Subcutaneous abdominal adipose tissue (tissue), 5 donors: ENCODE measurements around the gene UGT2B10.
"Not testable (repeated sequence)": the region's sequence is repeated elsewhere in the genome, so short reads cannot be mapped to it uniquely, and the experiment has no call there.

Source experiments
- H3K27ac ChIP-seq: one replicate; pipeline ENCODE4 v1.7.0; 2013; ENCODE audit warnings: low read depth, mild to moderate bottlenecking, inconsistent platforms, low read length, moderate library complexity
- H3K27me3 ChIP-seq, 5 donors: one replicate each; pipeline ENCODE4 v1.7.0; 2013; ENCODE audit warnings: low read length in 5 of 5, inconsistent platforms in 1 of 5; ENCODE audit not compliant: control insufficient read depth in 5 of 5, insufficient read depth in 4 of 5
- H3K36me3 ChIP-seq, 5 donors: one replicate each; pipeline ENCODE4 v1.7.0; 2013; ENCODE audit warnings: low read length in 5 of 5; ENCODE audit not compliant: control insufficient read depth in 5 of 5, insufficient read depth in 5 of 5
- H3K4me1 ChIP-seq, 5 donors: one replicate each; pipeline ENCODE4 v1.7.0; 2013; ENCODE audit warnings: low read length in 5 of 5, mild to moderate bottlenecking in 3 of 5, moderate library complexity in 1 of 5; ENCODE audit not compliant: control insufficient read depth in 5 of 5, insufficient read depth in 5 of 5
- H3K4me3 ChIP-seq, 5 donors: one replicate each; pipeline ENCODE4 v1.7.0; 2013; ENCODE audit warnings: low read length in 5 of 5, low read depth in 1 of 5
- H3K9ac ChIP-seq, 5 donors: one replicate each; pipeline ENCODE4 v1.7.0; 2013; ENCODE audit warnings: low read length in 5 of 5, mild to moderate bottlenecking in 4 of 5, moderate library complexity in 3 of 5
- H3K9me3 ChIP-seq, 5 donors: one replicate each; pipeline ENCODE4 v1.7.0; 2013; ENCODE audit warnings: low read length in 5 of 5; ENCODE audit not compliant: control insufficient read depth in 5 of 5
- donor health status: healthy.
- donor health status: healthy.
- donor health status: healthy.
- donor health status: healthy.
- donor health status: healthy.

Gene UGT2B10

DNA sequence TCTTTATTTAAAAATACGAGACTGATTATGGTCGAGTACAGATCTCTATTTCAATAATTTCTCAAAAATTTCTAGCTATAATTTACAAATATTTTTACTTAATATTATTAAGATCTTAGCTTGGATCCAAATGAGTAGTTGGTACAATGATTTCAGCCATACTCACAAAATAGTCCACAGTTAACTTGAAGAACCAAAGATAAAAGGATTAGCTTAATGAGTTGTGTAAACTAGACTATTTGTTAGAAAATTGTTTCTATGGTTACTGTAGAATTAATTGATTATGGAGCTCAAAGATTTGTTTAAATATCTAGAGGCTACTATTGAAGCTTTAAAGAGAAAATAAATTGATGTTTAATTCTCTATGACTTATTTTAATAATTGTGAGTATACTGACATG is 1.6 kb downstream of the UGT2B10 start:
- Histone ChIP-seq H3K4me3 (no peak overlapping the region), H3K9ac (no peak overlapping the region), H3K27ac (no peak overlapping the region), H3K4me1 (no peaks in the 10 kb centered on the region), H3K27me3 (no peaks in the 10 kb centered on the region), H3K36me3 (no peaks in the 10 kb centered on the region), H3K9me3 (no peaks in the 10 kb centered on the region)

DNA sequence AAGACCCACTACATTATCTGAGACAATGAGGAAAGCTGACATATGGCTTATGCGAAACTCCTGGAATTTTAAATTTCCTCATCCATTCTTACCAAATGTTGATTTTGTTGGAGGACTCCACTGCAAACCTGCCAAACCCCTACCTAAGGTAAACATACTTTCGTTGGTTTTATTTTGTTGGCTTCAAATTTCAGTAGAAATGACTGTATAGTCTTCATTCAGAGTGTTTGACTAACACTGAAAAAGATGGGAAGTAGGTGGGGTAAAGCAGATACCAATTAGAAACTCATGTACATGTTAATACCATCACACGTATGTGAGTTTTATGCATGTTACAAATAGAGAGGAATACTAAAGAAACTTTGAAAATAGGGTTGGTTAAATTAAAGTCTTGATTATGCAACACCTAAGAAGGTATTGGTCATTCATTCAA is 2.3 kb downstream of the UGT2B10 start:
- not testable (repeated sequence) for H3K27ac ChIP-seq, H3K9me3 ChIP-seq, H3K9ac ChIP-seq

DNA sequence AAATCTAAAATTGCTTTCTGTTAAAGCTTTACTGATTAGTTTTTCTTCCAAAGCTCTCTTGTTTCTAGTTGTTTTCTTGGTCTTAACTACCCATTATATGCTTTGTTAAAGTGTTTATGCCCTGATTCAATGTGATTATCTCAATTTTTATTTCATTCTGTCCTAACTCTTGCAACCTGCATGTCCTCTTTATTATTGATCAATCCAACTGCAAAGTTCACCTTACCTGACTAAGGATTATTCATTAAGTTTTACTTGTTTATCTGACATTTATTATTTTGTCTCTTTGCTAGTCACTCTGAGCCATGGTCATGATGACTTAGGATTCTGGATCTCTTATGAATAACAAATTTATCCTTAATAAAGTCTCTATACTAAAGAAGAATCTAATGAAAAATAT is 15.8 kb downstream of the UGT2B10 start:
- Histone ChIP-seq H3K4me1 (no peaks in the 10 kb centered on the region), H3K9me3 (no peaks in the 10 kb centered on the region), H3K4me3 (no peak overlapping the region), H3K27ac (no peak overlapping the region), H3K9ac (no peak overlapping the region), H3K27me3 (no peaks in the 10 kb centered on the region), H3K36me3 (no peaks in the 10 kb centered on the region)

More for the DNA sequence above, 2.3 kb downstream of the UGT2B10 start:
- H3K27me3 ChIP-seq, H3K4me3 ChIP-seq, H3K36me3 ChIP-seq, H3K4me1 ChIP-seq: not testable (repeated sequence)

DNA sequence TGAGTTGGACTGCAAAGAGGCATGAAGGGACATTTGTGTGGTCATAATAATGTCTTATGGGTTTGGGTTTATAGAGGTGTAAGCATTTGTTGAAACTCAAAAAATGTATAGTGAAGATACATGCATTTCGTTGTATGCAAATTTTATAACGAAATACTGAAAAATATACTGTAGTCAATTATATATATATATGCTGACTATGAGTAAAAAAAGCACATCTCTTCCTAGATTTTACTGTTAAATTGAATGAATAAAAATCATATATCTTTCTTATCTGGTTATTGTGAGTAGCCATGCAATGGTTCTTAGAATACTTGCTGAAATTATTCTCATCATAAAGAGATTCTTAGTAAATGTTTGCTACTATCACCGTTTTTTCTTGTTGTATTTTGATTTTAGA is 34.5 kb downstream of the UGT2B10 start:
- Histone ChIP-seq H3K9me3 (peaks cover 0 to 5% (median 0%) of the 10 kb centered on the region in 5 donors), H3K36me3 (no peaks in the 10 kb centered on the region), H3K4me3 (no peak overlapping the region), H3K27me3 (no peaks in the 10 kb centered on the region), H3K9ac (no peak overlapping the region), H3K27ac (no peak overlapping the region), H3K4me1 (no peaks in the 10 kb centered on the region)

DNA sequence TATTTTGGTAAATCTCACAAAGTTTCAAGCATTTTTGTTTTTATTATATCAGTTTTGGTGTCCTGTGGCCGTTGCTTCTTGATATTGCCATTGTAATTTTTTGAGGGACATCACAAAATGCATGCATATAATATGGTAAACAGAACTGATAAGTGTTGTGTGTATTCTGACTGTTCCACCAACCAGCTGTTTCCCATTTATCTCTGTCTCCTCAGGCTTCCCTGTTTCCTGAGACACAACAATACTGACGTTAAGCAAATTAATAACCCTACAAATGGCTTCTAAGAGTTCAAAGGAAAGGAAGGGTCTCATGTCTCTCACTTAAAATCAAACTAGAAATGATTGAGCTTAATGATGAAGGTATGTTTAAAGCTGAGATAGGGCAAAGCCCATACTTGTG is 40.0 kb downstream of the UGT2B10 start:
- Histone ChIP-seq H3K4me1 (no peaks in the 10 kb centered on the region), H3K27ac (no peak overlapping the region), H3K4me3 (no peak overlapping the region), H3K9me3 (peaks cover 0 to 9% (median 6%) of the 10 kb centered on the region in 5 donors), H3K36me3 (no peaks in the 10 kb centered on the region), H3K9ac (no peak overlapping the region), H3K27me3 (no peaks in the 10 kb centered on the region)

DNA sequence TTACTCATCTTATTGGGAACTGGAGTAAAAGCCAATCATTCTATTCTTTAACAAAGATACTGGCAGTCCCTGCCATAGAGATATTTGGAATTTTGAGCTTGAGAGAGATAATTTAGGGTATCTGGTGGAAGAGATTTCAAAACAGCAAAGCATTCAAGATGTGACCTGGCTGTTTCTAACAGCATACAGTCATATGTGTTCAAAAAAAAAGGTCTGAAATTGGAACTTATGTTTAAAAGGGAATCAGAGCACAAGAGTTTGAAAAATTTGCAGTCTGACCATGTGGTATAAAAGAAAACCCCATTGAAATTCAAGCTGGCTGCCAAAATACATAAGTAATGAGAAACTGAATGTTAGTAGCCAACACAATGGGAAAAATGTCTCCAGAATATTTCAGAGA is 42.2 kb downstream of the UGT2B10 start:
- Histone ChIP-seq H3K27me3 (no peaks in the 10 kb centered on the region), H3K4me1 (no peaks in the 10 kb centered on the region), H3K9ac (no peak overlapping the region), H3K4me3 (no peak overlapping the region), H3K9me3 (peaks cover 0 to 9% (median 6%) of the 10 kb centered on the region in 5 donors), H3K36me3 (no peaks in the 10 kb centered on the region), H3K27ac (no peak overlapping the region)

DNA sequence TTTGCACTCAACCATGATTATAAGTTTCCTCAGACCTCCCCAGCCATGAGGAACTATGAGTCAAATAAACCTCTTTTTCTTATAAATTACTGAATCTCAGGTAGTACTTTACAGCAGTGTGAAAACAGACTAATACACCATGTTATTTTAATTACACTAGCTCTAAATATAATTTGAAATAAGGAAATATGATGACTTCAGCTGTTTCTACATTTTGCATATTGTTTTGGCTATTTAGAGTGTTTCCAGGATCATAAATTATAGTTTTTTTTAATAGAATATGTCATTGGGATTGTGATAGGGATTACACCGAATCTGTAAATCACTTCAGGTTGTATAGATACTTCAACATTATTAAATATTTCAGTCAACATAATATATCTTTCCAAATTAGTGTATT is 43.9 kb downstream of the UGT2B10 start:
- Histone ChIP-seq H3K27ac (no peak overlapping the region), H3K9me3 (peaks cover 0 to 9% (median 6%) of the 10 kb centered on the region in 5 donors), H3K36me3 (no peaks in the 10 kb centered on the region), H3K4me3 (no peak overlapping the region), H3K9ac (no peak overlapping the region), H3K27me3 (no peaks in the 10 kb centered on the region), H3K4me1 (no peaks in the 10 kb centered on the region)

DNA sequence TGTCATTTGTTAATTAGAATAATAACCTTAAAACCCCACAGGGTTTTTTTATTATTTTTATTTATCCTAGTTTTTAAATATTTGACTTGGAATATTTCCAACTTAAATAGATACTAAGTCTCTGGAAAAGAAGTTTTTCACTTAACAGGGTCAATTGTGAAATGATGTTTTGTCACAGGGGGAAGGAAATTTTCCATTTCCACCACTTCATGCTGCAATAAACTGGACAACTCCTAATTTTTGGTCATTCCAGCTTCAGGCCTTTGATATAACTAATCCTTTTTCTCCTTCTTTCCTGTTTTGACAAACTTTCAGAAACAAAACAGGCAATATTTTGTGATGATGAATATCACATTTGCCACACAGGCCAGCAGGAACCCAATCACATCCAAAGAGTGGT is 45.3 kb downstream of the UGT2B10 start:
- Histone ChIP-seq H3K27ac (no peak overlapping the region), H3K36me3 (no peaks in the 10 kb centered on the region), H3K9ac (no peak overlapping the region), H3K9me3 (peaks cover 0 to 9% (median 6%) of the 10 kb centered on the region in 5 donors), H3K27me3 (no peaks in the 10 kb centered on the region), H3K4me1 (no peaks in the 10 kb centered on the region), H3K4me3 (no peak overlapping the region)

DNA sequence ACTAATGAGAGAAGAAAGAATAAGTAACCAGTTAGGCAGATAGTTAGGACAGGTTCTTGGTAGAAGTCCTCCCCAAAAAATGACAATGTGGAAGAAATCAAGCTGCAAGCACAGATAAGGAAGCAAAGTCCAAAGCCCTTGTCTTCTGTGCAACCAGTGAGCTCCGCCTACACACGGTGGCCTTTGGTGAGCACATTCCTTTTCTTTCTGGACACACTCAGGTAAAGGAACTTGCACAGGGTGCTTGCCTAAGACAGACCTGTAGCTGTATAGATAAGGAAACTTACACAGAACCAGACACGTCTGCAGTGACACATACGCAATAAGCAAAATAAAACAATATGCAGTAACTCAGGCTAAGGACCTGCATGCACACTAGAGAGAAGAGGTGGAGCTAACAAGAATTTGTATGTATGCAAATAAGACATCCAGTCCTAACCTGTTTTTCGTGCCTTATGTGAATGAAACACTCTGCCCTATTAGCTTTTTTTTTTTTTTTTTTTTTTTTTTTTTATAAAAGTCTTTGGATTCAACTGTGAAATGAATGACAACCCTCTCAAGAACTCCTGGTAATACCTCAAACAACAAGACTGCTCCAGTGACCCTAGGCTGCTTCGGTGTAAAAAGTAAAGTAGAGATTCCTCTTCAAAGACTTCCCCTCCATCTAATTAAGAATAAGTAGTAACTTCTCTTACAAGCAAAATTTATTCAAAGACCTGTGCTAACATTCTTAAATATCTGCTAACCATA is 48.8 kb downstream of the UGT2B10 start:
- no peaks in the 10 kb centered on the region for H3K9me3 ChIP-seq
- no peaks in the 10 kb centered on the region for H3K27me3 ChIP-seq
- H3K9ac ChIP-seq: no peak overlapping the region
- H3K4me1 ChIP-seq: no peaks in the 10 kb centered on the region
- no peak overlapping the region for H3K27ac ChIP-seq
- no peak overlapping the region for H3K4me3 ChIP-seq
- H3K36me3 ChIP-seq: no peaks in the 10 kb centered on the region

DNA sequence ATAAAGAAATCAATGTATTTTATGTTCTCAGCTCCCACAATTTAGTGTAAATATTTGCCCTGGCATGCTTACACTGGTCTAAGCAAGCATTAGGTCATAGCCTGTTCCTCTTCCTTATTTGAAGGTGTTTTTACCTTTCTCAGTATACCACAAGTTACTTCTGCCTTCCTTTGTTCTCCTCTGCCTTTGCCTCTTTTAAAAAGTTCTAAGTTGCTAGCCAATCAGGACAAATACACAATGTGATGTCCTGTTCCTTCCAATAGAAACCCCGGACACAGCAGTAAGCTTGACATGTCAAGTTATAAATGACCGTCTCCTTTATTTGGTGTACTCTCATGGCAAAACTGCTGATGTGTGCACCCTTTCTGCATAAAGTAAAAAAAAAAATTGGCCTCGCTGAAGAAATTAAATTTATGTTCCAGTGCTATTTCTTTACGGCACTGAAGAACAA is 49.4 kb downstream of the UGT2B10 start:
- H3K36me3 ChIP-seq: no peaks in the 10 kb centered on the region
- no peak overlapping the region for H3K27ac ChIP-seq
- no peaks in the 10 kb centered on the region for H3K9me3 ChIP-seq
- H3K9ac ChIP-seq: no peak overlapping the region
- no peaks in the 10 kb centered on the region for H3K4me1 ChIP-seq
- H3K4me3 ChIP-seq: no peak overlapping the region
- H3K27me3 ChIP-seq: no peaks in the 10 kb centered on the region
